ENCODE results near the gene DMRTC2.

GRCh38 chr19:41860419-41861115 is 15.7 kb downstream of the DMRTC2 start:
- TF ChIP-seq CTCF (IDR thresholded peaks at IDR 0.05) (no peak), POLR2A (IDR thresholded peaks at IDR 0.05) (no peak), EP300 (IDR thresholded peaks at IDR 0.05) (no peak), POLR2AphosphoS5 (IDR thresholded peaks at IDR 0.05) (no peak)
